WTC11 (cell line): ENCODE measurements around the gene SP140. TPM values are rescaled to one million over a fixed set of nuclear protein-coding genes. Genes with fewer than 3 reads are reported as not detected.

ENCODE experiments used
- ATAC-seq: fragments of 200-7000 bp; cut with Tn5 transposase; 2 replicates; pipeline ENCODE4 v1.10.0; 2021; ENCODE audit warnings: mild to moderate bottlenecking, moderate library complexity
- CTCF ChIA-PET: fragments of 300-600 bp; sonication (Branson Sonifier 250); formaldehyde crosslinking; loops from one replicate; lab custom pipeline; 2021; ENCODE audit warnings: antibody characterized with exemption; lab: Charles Lee
- POLR2A ChIA-PET: fragments of 350-600 bp; sonication (Branson Sonifier 250); formaldehyde crosslinking; loops from one replicate; lab custom pipeline; 2021; ENCODE audit warnings: antibody characterized with exemption; lab: Charles Lee
- DNase-seq: peaks from one replicate; pipeline ENCODE4 v3.0.0; 2021; ENCODE audit warnings: low spot score
- H3K27ac Mint-ChIP-seq: 2 replicates; pipeline ENCODE4 v1.8.0; 2021; ENCODE audit warnings: mixed read lengths
- H3K27me3 Mint-ChIP-seq: 2 replicates; pipeline ENCODE4 v1.8.0; 2021; ENCODE audit warnings: low read depth, mild to moderate bottlenecking, moderate library complexity, mixed read lengths
- H3K36me3 Mint-ChIP-seq: 2 replicates; pipeline ENCODE4 v1.8.0; 2021; ENCODE audit warnings: mixed read lengths
- H3K4me1 Mint-ChIP-seq: 2 replicates; pipeline ENCODE4 v1.8.0; 2022; ENCODE audit warnings: mixed read lengths
- H3K4me3 Mint-ChIP-seq: 2 replicates; pipeline ENCODE4 v1.8.0; 2021; ENCODE audit warnings: mild to moderate bottlenecking, moderate library complexity, mixed read lengths
- H3K9me3 Mint-ChIP-seq: 2 replicates; pipeline ENCODE4 v1.8.0; 2021; ENCODE audit warnings: mixed read lengths
- ARID4B ChIP-seq: sonication (generic); formaldehyde crosslinking; IDR thresholded peaks from 2 replicates; pipeline ENCODE4 v1.8.0; 2023; ENCODE audit warnings: missing genetic modification reagents, mild to moderate bottlenecking, borderline replicate concordance
- E2F1 ChIP-seq: sonication (generic); formaldehyde crosslinking; IDR thresholded peaks from 2 replicates; pipeline ENCODE4 v1.8.0; 2022; ENCODE audit warnings: mild to moderate bottlenecking, missing genetic modification reagents
- ETV6 ChIP-seq: sonication (generic); formaldehyde crosslinking; IDR thresholded peaks from 2 replicates; pipeline ENCODE4 v1.8.1; 2022; ENCODE audit warnings: mild to moderate bottlenecking, missing genetic modification reagents
- FOXP1 ChIP-seq: sonication (generic); formaldehyde crosslinking; IDR thresholded peaks from 2 replicates; pipeline ENCODE4 v1.8.0; 2022; ENCODE audit warnings: missing genetic modification reagents, mild to moderate bottlenecking, moderate library complexity, borderline replicate concordance
- HMGA2 ChIP-seq: fragments of 250-450 bp; sonication (Bioruptor Pico); IDR thresholded peaks from 2 replicates; pipeline ENCODE4 v1.4.0; 2021; ENCODE audit warnings: mild to moderate bottlenecking, moderate library complexity
- NFE2L1 ChIP-seq: sonication (generic); formaldehyde crosslinking; IDR thresholded peaks from 2 replicates; pipeline ENCODE4 v1.8.1; 2023; ENCODE audit warnings: missing genetic modification reagents
- SMAD4 ChIP-seq: sonication (generic); formaldehyde crosslinking; IDR thresholded peaks from 2 replicates; pipeline ENCODE4 v1.8.0; 2022; ENCODE audit warnings: mild to moderate bottlenecking, missing genetic modification reagents
- ZBTB43 ChIP-seq: sonication (generic); formaldehyde crosslinking; IDR thresholded peaks from 2 replicates; pipeline ENCODE4 v1.8.1; 2023; ENCODE audit warnings: mild to moderate bottlenecking, missing genetic modification reagents
- ZNF232 ChIP-seq: sonication (generic); formaldehyde crosslinking; IDR thresholded peaks from 2 replicates; pipeline ENCODE4 v1.8.0; 2022; ENCODE audit warnings: mild to moderate bottlenecking, missing genetic modification reagents
- ZNF416 ChIP-seq: fragments of 250-450 bp; sonication (Bioruptor Pico); IDR thresholded peaks from 2 replicates; pipeline ENCODE4 v1.9.0; 2021; ENCODE audit warnings: mild to moderate bottlenecking, inconsistent platforms
- ZNF671 ChIP-seq: fragments of 250-450 bp; sonication (Bioruptor Pico); IDR thresholded peaks from 2 replicates; pipeline ENCODE4 v1.8.0; 2021; ENCODE audit warnings: mild to moderate bottlenecking
- total RNA-seq: library from RNA; stranded (reverse); gene quantifications from 3 replicates; pipeline ENCODE4 v1.2.3, GENCODE V29; 2021
- TF ChIP-seq, protein P1 (sequence below): sonication (generic); formaldehyde crosslinking; IDR thresholded peaks from 2 replicates; pipeline ENCODE4 v1.8.1; 2023; ENCODE audit warnings: mild to moderate bottlenecking, missing genetic modification reagents
- TF ChIP-seq, protein P2 (sequence below): sonication (generic); formaldehyde crosslinking; IDR thresholded peaks from 2 replicates; pipeline ENCODE4 v1.8.1; 2023; ENCODE audit warnings: mild to moderate bottlenecking, missing genetic modification reagents, moderate library complexity

The SP140 gene
- total RNA-seq, 1 experiment from 2014 or later, result 0.66 TPM

- Mint-ChIP-seq H3K36me3 (peaks cover 18% of the 10 kb centered on the region), H3K27ac (peak overlapping the region; percentile 37; the same call in 1 of the 2 replicates), H3K4me3 (no peak overlapping the region), H3K9me3 (peaks cover 18% of the 10 kb centered on the region), H3K4me1 (peaks cover 14% of the 10 kb centered on the region), H3K27me3 (peaks cover 3% of the 10 kb centered on the region; the same call in 1 of the 2 replicates)
- CTCF ChIA-PET, result no interaction called here
- POLR2A ChIA-PET, result no interaction called here
- DNase-seq (no peak), ATAC-seq (peak; percentile 77)
- TF ChIP-seq, protein P1, sequence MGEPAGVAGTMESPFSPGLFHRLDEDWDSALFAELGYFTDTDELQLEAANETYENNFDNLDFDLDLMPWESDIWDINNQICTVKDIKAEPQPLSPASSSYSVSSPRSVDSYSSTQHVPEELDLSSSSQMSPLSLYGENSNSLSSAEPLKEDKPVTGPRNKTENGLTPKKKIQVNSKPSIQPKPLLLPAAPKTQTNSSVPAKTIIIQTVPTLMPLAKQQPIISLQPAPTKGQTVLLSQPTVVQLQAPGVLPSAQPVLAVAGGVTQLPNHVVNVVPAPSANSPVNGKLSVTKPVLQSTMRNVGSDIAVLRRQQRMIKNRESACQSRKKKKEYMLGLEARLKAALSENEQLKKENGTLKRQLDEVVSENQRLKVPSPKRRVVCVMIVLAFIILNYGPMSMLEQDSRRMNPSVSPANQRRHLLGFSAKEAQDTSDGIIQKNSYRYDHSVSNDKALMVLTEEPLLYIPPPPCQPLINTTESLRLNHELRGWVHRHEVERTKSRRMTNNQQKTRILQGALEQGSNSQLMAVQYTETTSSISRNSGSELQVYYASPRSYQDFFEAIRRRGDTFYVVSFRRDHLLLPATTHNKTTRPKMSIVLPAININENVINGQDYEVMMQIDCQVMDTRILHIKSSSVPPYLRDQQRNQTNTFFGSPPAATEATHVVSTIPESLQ (CRISPR knock-in tag), result no peak
- TF ChIP-seq ETV6 (CRISPR knock-in tag) (no peak), ZNF671 (CRISPR knock-in tag) (no peak), NFE2L1 (CRISPR knock-in tag) (peak; percentile 87; the same call in 1 of the 2 replicates), ZNF416 (CRISPR knock-in tag) (no peak), ZNF232 (CRISPR knock-in tag) (no peak), SMAD4 (no peak)
- TF ChIP-seq, protein P2, sequence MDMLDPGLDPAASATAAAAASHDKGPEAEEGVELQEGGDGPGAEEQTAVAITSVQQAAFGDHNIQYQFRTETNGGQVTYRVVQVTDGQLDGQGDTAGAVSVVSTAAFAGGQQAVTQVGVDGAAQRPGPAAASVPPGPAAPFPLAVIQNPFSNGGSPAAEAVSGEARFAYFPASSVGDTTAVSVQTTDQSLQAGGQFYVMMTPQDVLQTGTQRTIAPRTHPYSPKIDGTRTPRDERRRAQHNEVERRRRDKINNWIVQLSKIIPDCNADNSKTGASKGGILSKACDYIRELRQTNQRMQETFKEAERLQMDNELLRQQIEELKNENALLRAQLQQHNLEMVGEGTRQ (CRISPR knock-in tag), result peak; percentile 33; the same call in 1 of the 2 replicates
Observed at GRCh38 chr2:230230087-230230486, 4.6 kb downstream of the SP140 start.

DNA sequence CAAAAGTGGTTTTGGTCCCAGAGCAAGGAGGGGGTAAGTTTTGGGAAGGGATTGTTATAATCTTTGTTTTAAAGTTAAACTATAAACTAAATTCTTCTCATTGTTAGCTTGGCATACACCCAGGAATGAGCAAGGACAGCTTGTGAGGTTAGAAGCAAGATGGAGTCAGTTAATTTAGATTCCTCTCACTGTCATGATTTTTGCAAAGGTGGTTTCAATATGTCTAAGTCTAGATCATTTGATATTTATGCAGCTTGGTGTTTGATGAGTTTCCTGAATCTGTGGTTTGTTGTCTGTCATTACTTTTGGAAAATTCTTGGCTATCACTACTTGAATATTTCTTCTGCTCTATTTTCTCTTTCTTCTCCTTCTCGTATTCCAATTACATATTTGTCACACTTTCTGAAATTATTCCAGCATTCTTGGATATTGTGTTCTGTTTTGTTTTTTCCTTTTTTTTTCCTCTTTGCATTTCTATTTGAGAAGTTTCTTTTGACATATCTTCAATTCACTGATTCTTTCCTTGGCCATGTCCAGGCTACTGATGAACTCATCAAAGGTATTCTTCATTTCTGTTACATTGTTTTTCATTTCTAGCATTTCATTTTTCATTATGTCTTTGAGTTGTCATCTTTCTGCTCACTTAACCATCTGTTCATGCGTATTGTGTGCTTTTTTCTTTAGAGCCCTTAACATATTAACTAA, 5.1 kb downstream of the SP140 start:
- Mint-ChIP-seq H3K27ac (0 out of 2 replicates have a peak overlapping the region, but pooled peaks have one; percentile 8), H3K36me3 (peaks cover 18% of the 10 kb centered on the region), H3K4me1 (peaks cover 14% of the 10 kb centered on the region), H3K27me3 (peaks cover 3% of the 10 kb centered on the region; the same call in 1 of the 2 replicates), H3K4me3 (no peak overlapping the region), H3K9me3 (peaks cover 18% of the 10 kb centered on the region)
- ChIA-PET CTCF (no interaction called here), POLR2A (no interaction called here)
- ATAC-seq (no peak), DNase-seq (no peak)
- TF ChIP-seq FOXP1 (CRISPR knock-in tag) (no peak), E2F1 (CRISPR knock-in tag) (no peak), HMGA2 (CRISPR knock-in tag) (no peak), ARID4B (CRISPR knock-in tag) (no peak), ZBTB43 (CRISPR knock-in tag) (no peak)
